Aorta (tissue), 5 donors: ENCODE results near the gene SLC25A25. TPM values are rescaled to one million over a fixed set of nuclear protein-coding genes. Genes with fewer than 3 reads are reported as not detected.
"Not testable (repeated sequence)": the region's sequence is repeated elsewhere in the genome, so short reads cannot be mapped to it uniquely, and the experiment has no call there.

Experiments
- ATAC-seq: fragments of 200-7000 bp; cut with Tn5 transposase; one replicate; pipeline ENCODE4 v1.9.1; 2022; ENCODE audit warnings: moderate library complexity; ENCODE audit not compliant: low FRiP score
- DNase-seq, 2 donors: peaks; one replicate each; pipeline ENCODE4 v3.0.0-alpha.2; 2020
- H3K27ac ChIP-seq, 2 donors: one replicate each; pipeline ENCODE4 v1.5.1; 2013; ENCODE audit warnings: low read length in 2 of 2, mild to moderate bottlenecking in 2 of 2, moderate library complexity in 2 of 2, control low read depth in 1 of 2, inconsistent platforms in 1 of 2, low read depth in 1 of 2
- H3K27me3 ChIP-seq, 2 donors: one replicate each; pipeline ENCODE4 v1.6.1; 2013; ENCODE audit warnings: control low read depth in 1 of 2, low read length in 1 of 2, mild to moderate bottlenecking in 1 of 2, moderate library complexity in 1 of 2; ENCODE audit not compliant: insufficient read depth in 2 of 2, control insufficient read depth in 1 of 2
- H3K36me3 ChIP-seq, 2 donors: one replicate each; pipeline ENCODE4 v1.6.1; 2013; ENCODE audit warnings: control low read depth in 1 of 2, low read length in 1 of 2, mild to moderate bottlenecking in 1 of 2; ENCODE audit not compliant: insufficient read depth in 2 of 2, control insufficient read depth in 1 of 2
- H3K4me1 ChIP-seq, 2 donors: one replicate each; pipeline ENCODE4 v1.6.1; 2013; ENCODE audit warnings: low read length in 2 of 2, control low read depth in 1 of 2, mild to moderate bottlenecking in 1 of 2, moderate library complexity in 1 of 2; ENCODE audit not compliant: insufficient read depth in 2 of 2, control insufficient read depth in 1 of 2
- H3K4me3 ChIP-seq, 2 donors: one replicate each; pipeline ENCODE4 v1.5.1; 2013; ENCODE audit warnings: low read length in 2 of 2, control low read depth in 1 of 2, mild to moderate bottlenecking in 1 of 2
- H3K9me3 ChIP-seq: one replicate; pipeline ENCODE4 v1.6.1; 2013; ENCODE audit warnings: mild to moderate bottlenecking, low read length; ENCODE audit not compliant: control insufficient read depth
- WGBS, 2 donors: extraction: QIAGEN DNeasy Blood & Tissue Kit; methylation state at CpG; one replicate each; pipeline ENCODE4 v1.1.7; 2013; 5-methylcytosine and 5-hydroxymethylcytosine counted together
- intact Hi-C, 2 donors: fragments of 100-400 bp; cut with DNase I; formaldehyde crosslinking; loops; one replicate each; pipeline versions ENCODE4 v1.14.2 to v1.15.0; 2022
- polyA plus RNA-seq, 2 donors: library from polyadenylated mRNA; stranded (reverse); fragments of 200-250 nt; gene quantifications; one replicate each; pipeline ENCODE4 v1.2.3, GENCODE V29; 2013
- total RNA-seq, 2 donors: library from RNA; stranded (reverse); fragmentation: NEBNext Ultra II Directional; extraction: Animal tissue kit (Norgen Biotek cat#: 25700); gene quantifications; one replicate each; pipeline ENCODE4 v1.2.1, GENCODE V29; 2021
- donor health status: healthy with polysubstance abuse.
- donor health status: Bipolar disorder and iron deficiency.
- donor health status: DM: no; HTN: no; CAD: no.
- donor health status: DM: no; HTN: no; CAD: no.
- donor health status: DM: yes; HTN: yes; CAD: no.

Gene SLC25A25
- total and polyA plus RNA-seq, 4 donors, result 9.8 to 40.9 (median 15.3) TPM

DNA sequence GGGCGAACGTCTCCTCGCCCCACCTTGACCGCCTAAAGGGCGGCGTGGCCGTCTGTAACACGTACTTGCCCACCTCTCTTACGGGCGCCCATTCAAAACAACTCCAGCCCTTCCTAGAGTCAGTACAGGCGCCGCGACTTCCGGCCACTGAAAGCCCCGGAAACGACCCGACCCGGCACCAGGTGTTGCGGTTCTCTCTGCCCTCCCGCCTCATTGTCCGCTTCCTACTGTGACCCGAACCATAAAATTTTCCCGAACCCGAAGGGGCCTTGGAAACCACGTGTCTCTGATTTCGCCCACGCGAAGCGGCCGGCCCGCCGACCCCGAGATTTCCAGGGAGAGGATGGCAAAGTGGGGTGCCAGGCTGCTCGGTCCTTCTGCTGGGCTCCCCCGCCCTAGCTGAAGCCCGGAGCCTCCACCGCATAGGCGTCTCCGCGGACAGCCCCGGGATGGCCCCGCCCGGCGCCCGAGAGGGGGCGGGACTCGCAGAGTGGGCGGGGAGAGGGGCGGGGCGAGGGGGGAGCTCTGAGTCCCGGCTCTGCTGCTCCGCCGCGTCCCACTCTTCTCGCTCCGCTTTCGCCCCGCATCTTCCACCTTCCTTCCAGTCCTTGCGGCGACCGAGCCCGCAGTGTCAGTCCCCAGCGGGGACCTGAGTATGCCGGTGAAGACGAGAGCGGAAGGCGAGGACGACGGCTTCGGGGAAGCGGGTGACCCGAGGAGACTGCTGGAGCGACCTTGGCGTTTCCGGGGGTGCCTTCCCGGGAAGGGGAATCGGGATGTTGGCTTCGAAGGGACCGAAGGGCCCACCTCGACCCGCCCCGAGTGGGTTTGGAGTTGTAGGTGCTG, 60.2 kb downstream of the SLC25A25 start:
- DNase-seq (peak; percentile 86 to 94), ATAC-seq (peak; percentile 95)
- peak overlapping the region in 1 of 2 donors; percentile 71 for H3K27ac ChIP-seq
- no peaks in the 10 kb centered on the region for H3K27me3 ChIP-seq
- intact Hi-C loops, result no loop called here
- no peaks in the 10 kb centered on the region for H3K36me3 ChIP-seq
- peak overlapping the region; percentile 63 to 69 for H3K4me3 ChIP-seq
- WGBS, 2 donors, result 0% methylated on average over 75 to 82 of the region's 82 CpGs
- no peaks in the 10 kb centered on the region for H3K4me1 ChIP-seq
- H3K9me3 ChIP-seq, result no peaks in the 10 kb centered on the region

DNA sequence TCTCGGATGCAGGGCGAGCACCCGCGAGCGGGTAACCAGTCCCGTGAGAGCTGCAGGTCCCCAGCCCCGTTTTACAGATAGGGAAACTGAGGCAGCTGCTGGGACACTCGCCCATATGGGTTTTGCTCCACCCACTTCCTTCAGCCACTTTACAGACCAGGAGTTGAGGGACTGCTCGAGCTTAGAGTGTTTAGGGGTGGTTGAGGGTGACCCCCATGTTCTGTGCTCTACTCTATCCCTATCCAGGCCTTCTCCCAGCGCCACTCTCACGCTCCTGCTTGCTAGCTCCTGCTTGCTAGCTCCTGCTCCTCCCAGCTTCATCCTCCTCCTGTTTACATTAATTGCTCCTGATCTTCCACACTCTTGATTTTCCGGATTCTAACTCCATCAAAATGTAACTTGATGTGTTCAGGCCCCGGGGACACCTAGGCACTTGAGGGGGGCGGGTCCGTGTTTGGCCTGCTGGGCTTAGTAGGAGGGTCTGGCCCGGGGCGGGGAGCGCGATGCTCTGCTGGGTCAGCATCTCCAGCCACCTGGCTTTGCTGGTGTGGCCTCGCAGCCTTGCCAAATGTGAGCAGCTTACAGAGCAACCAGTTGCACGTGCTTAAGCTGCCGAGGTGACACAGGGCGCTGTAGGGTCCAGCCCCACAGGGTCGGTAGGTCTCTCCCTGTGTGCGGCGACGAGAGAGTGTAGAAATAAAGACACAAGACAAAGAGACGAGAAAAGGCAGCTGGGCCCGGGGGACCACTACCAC, 61.0 kb downstream of the SLC25A25 start:
- Histone ChIP-seq H3K27ac (no peak overlapping the region), H3K27me3 (no peaks in the 10 kb centered on the region), H3K9me3 (no peaks in the 10 kb centered on the region), H3K4me3 (peak overlapping the region; percentile 8 to 63), H3K36me3 (no peaks in the 10 kb centered on the region), H3K4me1 (no peaks in the 10 kb centered on the region)
- no peak for ATAC-seq
- peak; percentile 59 to 73 for DNase-seq
- intact Hi-C loops, result no loop called here
- WGBS, 2 donors, result 64 to 65% methylated on average over 29 of the region's 29 CpGs

DNA sequence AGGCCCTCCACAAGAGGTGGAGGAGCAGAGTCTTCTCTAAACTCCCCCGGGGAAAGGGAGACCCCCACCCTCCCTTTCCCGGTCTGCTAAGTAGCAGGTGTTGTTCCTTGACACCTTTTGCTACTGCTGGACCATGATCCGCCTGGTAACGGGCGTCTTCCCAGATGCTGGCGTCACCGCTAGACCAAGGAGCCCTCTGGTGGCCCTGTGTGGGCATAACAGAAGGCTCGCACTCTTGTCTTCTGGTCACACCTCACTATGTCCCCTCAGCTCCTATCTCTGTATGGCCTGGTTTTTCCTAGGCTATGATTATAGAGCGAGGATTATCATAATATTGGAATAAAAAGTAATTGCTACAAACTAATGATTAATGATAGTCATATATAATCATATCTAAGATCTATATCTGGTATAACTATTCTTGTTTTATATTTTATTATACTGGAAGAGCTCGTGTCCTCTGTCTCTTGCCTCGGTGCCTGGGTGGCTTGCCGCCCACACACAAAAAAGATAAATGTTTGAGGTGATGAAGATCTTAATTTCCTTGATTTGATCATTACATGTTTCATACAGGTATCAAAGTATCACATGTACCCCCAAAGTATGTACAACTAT, 62.1 kb downstream of the SLC25A25 start:
- ATAC-seq, H3K4me1 ChIP-seq, H3K36me3 ChIP-seq, H3K27me3 ChIP-seq, H3K4me3 ChIP-seq, intact Hi-C loops, H3K27ac ChIP-seq, H3K9me3 ChIP-seq: not testable (repeated sequence)
- peak; percentile 73 to 83 for DNase-seq
- WGBS, 2 donors, result 25 to 31% methylated on average over 11 to 12 of the region's 12 CpGs

DNA sequence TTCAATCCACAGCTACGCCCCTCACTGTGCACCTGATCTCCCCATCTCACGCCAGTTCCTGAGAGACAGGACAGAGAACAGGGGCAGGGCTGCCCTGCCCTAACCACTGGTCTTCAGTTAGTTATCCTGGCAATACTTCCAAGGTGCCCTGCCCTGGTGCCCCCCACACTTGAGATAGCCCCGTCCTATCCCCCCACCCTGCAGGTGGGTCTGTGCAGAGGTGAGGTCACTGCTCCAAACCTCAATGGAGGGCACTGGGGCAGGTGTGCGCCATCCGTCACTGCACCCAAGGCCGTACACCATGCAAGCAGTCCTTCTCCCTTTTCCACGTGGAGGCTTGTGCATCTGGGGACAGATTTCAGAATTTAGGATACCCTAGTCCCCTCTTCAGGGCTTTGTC, 62.6 kb downstream of the SLC25A25 start:
- H3K4me1 ChIP-seq, ATAC-seq, intact Hi-C loops, H3K9me3 ChIP-seq, H3K27me3 ChIP-seq, H3K36me3 ChIP-seq, H3K27ac ChIP-seq, H3K4me3 ChIP-seq: not testable (repeated sequence)
- DNase-seq, result peak; percentile 30 to 46
- 57 to 59% methylated on average over 7 of the region's 7 CpGs for WGBS, 2 donors

DNA sequence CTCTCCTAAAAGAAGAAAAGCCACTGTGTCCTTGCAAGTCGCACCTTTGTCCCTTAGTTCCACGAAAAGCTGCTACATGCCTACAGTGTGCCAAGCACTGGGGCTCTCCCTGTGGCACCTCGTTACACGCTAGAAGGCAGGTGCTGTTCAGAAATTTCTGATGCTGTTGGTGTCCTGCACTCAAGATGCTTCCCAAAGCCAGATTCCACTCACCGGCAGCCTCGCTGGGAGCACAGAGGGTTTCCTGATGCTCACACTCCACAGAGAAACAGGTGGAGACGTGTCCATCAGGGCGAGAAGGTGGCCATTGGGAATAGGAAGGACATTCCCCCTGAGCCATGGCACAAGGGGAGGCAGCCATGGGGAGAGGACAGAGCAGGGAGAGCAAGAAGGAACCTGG, 63.3 kb downstream of the SLC25A25 start:
- DNase-seq, result peak in 1 of 2 donors; percentile 51
- H3K4me3 ChIP-seq, ATAC-seq, H3K9me3 ChIP-seq, H3K4me1 ChIP-seq, H3K27ac ChIP-seq, H3K27me3 ChIP-seq, intact Hi-C loops, H3K36me3 ChIP-seq: not testable (repeated sequence)
- WGBS, 2 donors, result 75 to 80% methylated on average over 8 of the region's 8 CpGs

DNA sequence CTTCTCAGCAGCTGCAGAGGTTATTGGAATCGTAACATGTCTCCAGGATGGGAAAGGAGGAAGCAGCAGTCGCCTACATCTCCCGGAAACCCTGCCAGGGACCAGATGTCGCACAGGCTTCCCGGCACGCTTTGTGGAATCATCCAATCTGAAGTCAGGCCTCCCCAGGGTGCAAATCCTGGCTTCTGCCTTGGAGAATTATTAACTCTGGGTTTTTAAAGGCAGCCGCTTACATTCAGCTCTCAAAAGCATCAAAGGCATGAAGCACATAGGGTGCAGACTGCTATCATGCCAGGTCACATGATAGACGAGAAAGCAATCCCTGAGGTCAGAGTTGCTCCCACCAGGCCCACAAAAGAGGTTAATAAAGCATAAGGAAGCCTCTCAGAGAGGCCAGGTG, 64.1 kb downstream of the SLC25A25 start:
- DNase-seq, result peak in 1 of 2 donors; percentile 55
- ATAC-seq, result not testable (repeated sequence)
- WGBS, 2 donors, result 23 to 27% methylated on average over 8 of the region's 8 CpGs

DNA sequence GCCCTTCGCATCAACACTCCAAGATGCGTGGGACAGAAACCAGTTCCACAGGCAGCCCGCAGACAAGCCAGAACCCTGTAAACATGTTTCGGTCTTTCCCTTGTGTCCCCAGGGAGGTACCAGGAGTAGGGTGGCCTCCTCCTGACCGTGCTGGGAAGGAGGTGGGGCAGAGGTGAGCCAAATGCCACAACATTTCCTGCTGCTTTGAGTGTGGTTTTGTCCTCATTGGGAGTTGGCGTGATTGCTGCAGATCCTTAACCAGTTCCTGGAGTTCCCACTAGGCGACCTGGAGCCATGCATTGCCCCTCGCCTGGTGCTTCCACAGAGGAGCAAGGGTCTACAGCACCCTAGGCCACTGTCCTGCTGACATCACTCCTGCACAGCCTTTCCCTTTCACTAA, 67.5 kb downstream of the SLC25A25 start:
- H3K4me1 ChIP-seq, H3K27ac ChIP-seq, H3K27me3 ChIP-seq, intact Hi-C loops, H3K4me3 ChIP-seq, ATAC-seq, H3K36me3 ChIP-seq, H3K9me3 ChIP-seq: not testable (repeated sequence)
- WGBS, 2 donors, result 67 to 73% methylated on average over 8 of the region's 8 CpGs
- DNase-seq, result peak in 1 of 2 donors; percentile 49

More for the DNA sequence above, 64.1 kb downstream of the SLC25A25 start:
- H3K9me3 ChIP-seq, H3K4me1 ChIP-seq, H3K4me3 ChIP-seq, H3K27me3 ChIP-seq, H3K27ac ChIP-seq, intact Hi-C loops, H3K36me3 ChIP-seq: not testable (repeated sequence)

DNA sequence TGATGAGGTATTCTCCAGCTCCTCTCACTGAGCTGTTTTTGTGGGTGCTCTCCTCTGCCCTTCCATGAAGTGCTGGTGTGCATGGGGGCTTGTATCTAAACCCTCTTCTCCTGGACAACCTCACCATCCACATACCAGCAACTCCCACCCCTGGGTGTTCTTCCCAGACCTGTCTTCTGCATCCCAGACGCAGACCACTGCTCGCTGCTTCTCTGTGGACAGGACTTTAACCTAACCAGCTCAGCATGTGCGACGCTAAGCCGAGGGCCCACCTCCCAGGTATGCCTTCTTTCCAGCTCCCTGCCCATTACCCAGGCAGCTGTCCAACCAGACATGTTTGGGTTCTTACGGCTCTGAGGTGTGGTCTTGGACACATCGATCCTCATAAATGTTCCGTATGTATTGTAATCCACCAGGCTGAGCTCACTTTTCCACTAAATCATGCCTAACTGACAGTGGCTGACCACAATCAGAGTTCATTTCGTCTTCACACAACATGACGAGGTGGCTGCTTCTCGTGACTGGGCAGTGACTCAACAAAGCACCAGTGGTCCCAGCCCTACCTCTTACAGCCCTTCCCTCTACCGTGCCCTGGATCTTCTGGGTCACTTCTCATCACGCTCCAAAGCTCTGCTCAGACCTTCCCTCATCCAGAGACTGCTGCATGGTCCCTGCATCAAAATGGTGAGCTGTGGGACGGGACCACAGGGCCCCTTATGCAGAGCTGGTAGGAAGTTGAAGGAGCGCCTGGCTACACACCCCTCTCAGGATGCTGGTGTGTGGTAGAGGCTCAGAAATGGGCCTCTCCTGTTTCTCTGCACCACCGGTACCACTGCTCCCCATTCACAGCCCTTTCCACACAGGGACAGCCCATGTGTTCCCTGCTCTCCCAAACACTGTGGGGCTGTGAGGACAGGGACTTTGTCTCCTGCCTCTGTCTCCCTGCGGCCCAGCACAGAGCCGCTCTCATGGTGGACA, 69.1 kb downstream of the SLC25A25 start:
- DNase-seq, result peak in 1 of 2 donors; percentile 43
- H3K27ac ChIP-seq, result no peak overlapping the region
- H3K9me3 ChIP-seq, result no peaks in the 10 kb centered on the region
- intact Hi-C loops, result no loop called here
- no peaks in the 10 kb centered on the region for H3K27me3 ChIP-seq
- no peaks in the 10 kb centered on the region for H3K36me3 ChIP-seq
- 89 to 90% methylated on average over 18 of the region's 18 CpGs for WGBS, 2 donors
- H3K4me3 ChIP-seq, result no peak overlapping the region
- no peak for ATAC-seq
- no peaks in the 10 kb centered on the region for H3K4me1 ChIP-seq
